Fibroblast of skin of left quadriceps (primary cell): ENCODE results near the gene HPGD.

Experiments used
- DNase-seq, 2 experiments: peaks; one replicate each; pipeline ENCODE4 v3.0.0-alpha.2; 2013; ENCODE audit warnings: low read depth in 2 of 2

The HPGD gene

GRCh38 chr4:174474457-174475075 lies 47.7 kb downstream of the HPGD start:
- no peak for DNase-seq

GRCh38 chr4:174467107-174467506 lies 55.2 kb downstream of the HPGD start:
- no peak for DNase-seq

- no peak for DNase-seq
These were observed 57.3 kb downstream of the HPGD start for GRCh38 chr4:174464949-174465348.

GRCh38 chr4:174461466-174462106 lies 60.7 kb downstream of the HPGD start:
- no peak for DNase-seq

- no peak for DNase-seq
These were observed 61.6 kb downstream of the HPGD start for GRCh38 chr4:174460684-174461083.

GRCh38 chr4:174457468-174457867 lies 64.8 kb downstream of the HPGD start:
- DNase-seq: no peak

- no peak for DNase-seq
These were observed 67.3 kb downstream of the HPGD start for GRCh38 chr4:174454815-174455473.

- DNase-seq: no peak
These were observed 70.5 kb downstream of the HPGD start for GRCh38 chr4:174451718-174452296.

GRCh38 chr4:174450786-174451125 lies 71.5 kb downstream of the HPGD start:
- no peak for DNase-seq

- DNase-seq: no peak
These were observed 72.1 kb downstream of the HPGD start for GRCh38 chr4:174449944-174450785.

- no peak for DNase-seq
These were observed 73.1 kb downstream of the HPGD start for GRCh38 chr4:174449152-174449551.

- no peak for DNase-seq
These were observed 77.9 kb downstream of the HPGD start for GRCh38 chr4:174444390-174444789.
